ENCODE measurements around the gene NFATC1.

DNA sequence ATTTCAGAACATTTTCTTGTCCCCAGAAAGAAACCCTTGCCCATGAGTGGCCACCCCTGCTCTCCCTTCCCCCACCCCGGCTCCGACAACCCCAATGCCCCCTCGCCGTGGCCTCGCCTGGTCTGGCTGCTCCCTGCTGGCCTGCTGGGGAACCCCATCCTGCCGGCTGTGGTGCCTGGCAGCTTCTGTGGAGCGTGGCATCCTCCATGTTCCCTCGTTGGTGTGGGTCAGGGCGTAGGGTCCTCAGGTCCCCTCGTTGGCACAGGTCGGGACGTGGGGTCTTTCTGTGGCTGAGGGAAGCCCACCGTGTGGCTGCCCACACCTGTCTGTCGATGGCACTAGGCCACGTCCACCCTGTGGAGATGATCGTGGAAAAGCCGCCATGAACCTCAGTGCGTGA lies 61.9 kb downstream of the NFATC1 start:
- TF ChIP-seq GATA3 (IDR thresholded peaks at IDR 0.05; ENCODE audit: low read depth, low read length) (no peak), GATA2 (IDR thresholded peaks at IDR 0.05; ENCODE audit: low read depth, low read length) (no peak)

All from SH-SY5Y (cell line).